Loucy (cell line): ENCODE measurements around the gene PRR7.

Experiments used
- EZH2phosphoT487 ChIP-seq: fragments of 200-600 bp; IDR thresholded peaks from 2 replicates; pipeline ENCODE4 v1.6.1; 2018; ENCODE audit warnings: antibody characterized with exemption, mild to moderate bottlenecking, moderate library complexity, borderline replicate concordance
- TF ChIP-seq, protein P1 (sequence below): fragments of 200-600 bp; sonication (generic); conservative IDR thresholded peaks from 2 replicates; pipeline ENCODE4 v1.5.1; 2014; ENCODE audit warnings: mild to moderate bottlenecking, antibody characterized with exemption, low read length

DNA sequence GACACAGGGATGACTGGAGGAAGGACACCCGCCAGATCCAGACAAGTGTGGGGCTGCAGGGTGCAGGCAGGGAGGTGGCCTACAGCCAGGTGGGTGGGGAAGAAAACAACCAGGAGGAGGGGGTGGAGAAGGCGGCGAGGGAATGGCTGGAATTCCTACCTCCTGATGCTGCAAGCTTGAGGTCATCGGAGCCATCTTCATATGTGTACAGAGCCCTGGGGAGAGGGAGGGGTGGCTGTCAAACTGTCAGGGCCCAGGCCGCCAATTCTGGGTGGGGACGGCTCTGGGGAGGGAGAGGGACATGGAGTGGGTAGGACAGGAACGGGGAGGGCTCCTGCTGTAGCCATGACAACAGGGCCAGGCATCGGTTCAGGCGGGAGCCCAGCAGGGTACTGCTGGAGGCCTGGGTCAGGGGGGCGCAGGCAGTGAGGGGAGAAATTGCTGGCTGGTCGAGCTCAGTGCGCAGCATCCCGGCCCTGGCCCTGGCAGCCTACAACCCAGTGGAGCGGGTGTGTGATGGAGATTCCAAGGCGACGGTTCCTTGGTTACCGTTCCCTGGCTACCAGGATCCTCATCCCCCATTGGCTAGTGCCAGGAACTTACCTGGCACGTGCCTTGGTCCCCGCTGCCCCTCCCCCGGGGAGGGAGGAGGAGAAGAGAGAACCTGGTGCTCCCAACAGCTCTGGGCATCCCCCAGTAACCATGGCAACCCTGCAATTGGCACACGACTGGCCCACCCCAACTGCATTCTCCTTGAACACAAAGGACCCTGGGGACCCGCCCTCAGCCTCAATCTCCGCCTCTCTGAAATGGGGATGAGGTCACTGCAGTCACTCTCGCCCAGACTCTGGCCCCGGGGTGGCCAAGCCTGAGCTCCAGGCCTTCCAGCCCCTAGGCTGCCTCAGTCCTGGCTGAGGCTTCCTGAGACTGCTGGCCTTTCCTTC lies 22.3 kb downstream of the PRR7 start:
- no peak for TF ChIP-seq EZH2phosphoT487
- TF ChIP-seq, protein P1, sequence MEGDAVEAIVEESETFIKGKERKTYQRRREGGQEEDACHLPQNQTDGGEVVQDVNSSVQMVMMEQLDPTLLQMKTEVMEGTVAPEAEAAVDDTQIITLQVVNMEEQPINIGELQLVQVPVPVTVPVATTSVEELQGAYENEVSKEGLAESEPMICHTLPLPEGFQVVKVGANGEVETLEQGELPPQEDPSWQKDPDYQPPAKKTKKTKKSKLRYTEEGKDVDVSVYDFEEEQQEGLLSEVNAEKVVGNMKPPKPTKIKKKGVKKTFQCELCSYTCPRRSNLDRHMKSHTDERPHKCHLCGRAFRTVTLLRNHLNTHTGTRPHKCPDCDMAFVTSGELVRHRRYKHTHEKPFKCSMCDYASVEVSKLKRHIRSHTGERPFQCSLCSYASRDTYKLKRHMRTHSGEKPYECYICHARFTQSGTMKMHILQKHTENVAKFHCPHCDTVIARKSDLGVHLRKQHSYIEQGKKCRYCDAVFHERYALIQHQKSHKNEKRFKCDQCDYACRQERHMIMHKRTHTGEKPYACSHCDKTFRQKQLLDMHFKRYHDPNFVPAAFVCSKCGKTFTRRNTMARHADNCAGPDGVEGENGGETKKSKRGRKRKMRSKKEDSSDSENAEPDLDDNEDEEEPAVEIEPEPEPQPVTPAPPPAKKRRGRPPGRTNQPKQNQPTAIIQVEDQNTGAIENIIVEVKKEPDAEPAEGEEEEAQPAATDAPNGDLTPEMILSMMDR = no peak
